HepG2 (cell line): ENCODE measurements around the gene NOL4L. TPM values are rescaled to one million over a fixed set of nuclear protein-coding genes. Genes with fewer than 3 reads are reported as not detected.

Experiments
- ADNP ChIP-seq: sonication (generic); formaldehyde crosslinking; IDR thresholded peaks from 2 replicates; pipeline ENCODE4 v1.4.0; 2020; ENCODE audit warnings: missing genetic modification reagents
- ATAD3A ChIP-seq: sonication (generic); formaldehyde crosslinking; IDR thresholded peaks from 2 replicates; pipeline ENCODE4 v1.4.0; 2020; ENCODE audit warnings: missing genetic modification reagents
- ATF7-NPFF ChIP-seq: sonication (generic); formaldehyde crosslinking; IDR thresholded peaks from 2 replicates; pipeline ENCODE4 v1.8.1; 2023; ENCODE audit warnings: mild to moderate bottlenecking, low read depth, missing genetic modification reagents, moderate library complexity
- CEBPG ChIP-seq: IDR thresholded peaks from 2 replicates; pipeline ENCODE4 v1.6.1; 2016
- CERS6 ChIP-seq: sonication (generic); formaldehyde crosslinking; IDR thresholded peaks from 2 replicates; pipeline ENCODE4 v1.5.0; 2020; ENCODE audit warnings: missing genetic modification reagents
- ESRRA ChIP-seq: sonication (generic); formaldehyde crosslinking; IDR thresholded peaks from 2 replicates; pipeline ENCODE4 v1.5.1; 2020; ENCODE audit warnings: mild to moderate bottlenecking, low read depth, missing genetic modification reagents
- FIP1L1 ChIP-seq: fragments of 200-400 bp; formaldehyde crosslinking; IDR thresholded peaks from 2 replicates; pipeline ENCODE4 v1.6.1; 2018; ENCODE audit warnings: low read depth, mild to moderate bottlenecking, low read length, moderate library complexity, borderline replicate concordance; ENCODE audit not compliant: insufficient read depth
- FOXO1 ChIP-seq: sonication (generic); formaldehyde crosslinking; IDR thresholded peaks from 2 replicates; pipeline ENCODE4 v1.4.0; 2020; ENCODE audit warnings: missing genetic modification reagents
- GMEB1 ChIP-seq: sonication (generic); formaldehyde crosslinking; IDR thresholded peaks from 2 replicates; pipeline ENCODE4 v1.5.1; 2020; ENCODE audit warnings: missing genetic modification reagents, mild to moderate bottlenecking, borderline replicate concordance
- KDM6A ChIP-seq: IDR thresholded peaks from 2 replicates; pipeline ENCODE4 v1.6.1; 2016; ENCODE audit warnings: low read depth
- MED13 ChIP-seq: sonication (generic); formaldehyde crosslinking; IDR thresholded peaks from 2 replicates; pipeline ENCODE4 v1.5.0; 2020; ENCODE audit warnings: missing genetic modification reagents
- NFE2 ChIP-seq: sonication (generic); formaldehyde crosslinking; IDR thresholded peaks from 2 replicates; pipeline ENCODE4 v1.4.0; 2020; ENCODE audit warnings: missing genetic modification reagents
- ONECUT2 ChIP-seq: sonication (generic); formaldehyde crosslinking; IDR thresholded peaks from 2 replicates; pipeline ENCODE4 v1.4.0; 2020; ENCODE audit warnings: missing genetic modification reagents
- PAWR ChIP-seq: sonication (generic); formaldehyde crosslinking; IDR thresholded peaks from 2 replicates; pipeline ENCODE4 v1.4.0; 2020; ENCODE audit warnings: missing genetic modification reagents, mild to moderate bottlenecking, borderline replicate concordance
- TRAFD1 ChIP-seq: sonication (generic); formaldehyde crosslinking; IDR thresholded peaks from 2 replicates; pipeline ENCODE4 v1.5.1; 2020; ENCODE audit warnings: missing genetic modification reagents, mild to moderate bottlenecking, borderline replicate concordance
- ZBTB7A ChIP-seq: sonication (generic); formaldehyde crosslinking; IDR thresholded peaks from 2 replicates; pipeline ENCODE4 v1.8.0; 2022; ENCODE audit warnings: mild to moderate bottlenecking, missing genetic modification reagents
- ZNF430 ChIP-seq: sonication (generic); formaldehyde crosslinking; IDR thresholded peaks from 2 replicates; pipeline ENCODE4 v1.9.0; 2021; ENCODE audit warnings: mild to moderate bottlenecking, missing genetic modification reagents
- ZNF780A ChIP-seq: sonication (generic); formaldehyde crosslinking; IDR thresholded peaks from 2 replicates; pipeline ENCODE4 v1.8.0; 2022; ENCODE audit warnings: mild to moderate bottlenecking, missing genetic modification reagents, moderate library complexity
- polyA plus RNA-seq, 8 experiments: library from polyadenylated mRNA; depleted of rRNA in 3 of 8; stranded (reverse) in 7 of 8; unstranded in 1 of 8; fragments of >200 nt; fragmentation: Illumina TruSeq in 4 of 8; extraction: Trizol in 4 of 8; gene quantifications; 2 replicates each; pipeline versions ENCODE4 v1.2.1 to v1.2.3, GENCODE V29; 2011 to 2016; ENCODE audit warnings: low read depth in 4 of 8, missing spikeins in 1 of 8, mixed read lengths in 1 of 8; ENCODE audit not compliant: insufficient read depth in 1 of 8
- total RNA-seq, 5 experiments: library from RNA; depleted of rRNA; stranded (reverse); fragments of >200 nt; fragmentation: Illumina TruSeq; extraction: Trizol; gene quantifications; 2 replicates each; pipeline ENCODE4 v1.2.3, GENCODE V29; 2016; ENCODE audit warnings: low read depth in 1 of 5
- TF ChIP-seq, protein P1 (sequence below): sonication (generic); formaldehyde crosslinking; IDR thresholded peaks from 2 replicates; pipeline ENCODE4 v1.5.1; 2020; ENCODE audit warnings: mild to moderate bottlenecking, missing genetic modification reagents, moderate library complexity

The NOL4L gene
- total and polyA plus RNA-seq, 2 of the 13 experiments (the other 11 are each of a cell fraction or from before 2014, with no cell fraction given), result 16.6 to 35.4 TPM

DNA sequence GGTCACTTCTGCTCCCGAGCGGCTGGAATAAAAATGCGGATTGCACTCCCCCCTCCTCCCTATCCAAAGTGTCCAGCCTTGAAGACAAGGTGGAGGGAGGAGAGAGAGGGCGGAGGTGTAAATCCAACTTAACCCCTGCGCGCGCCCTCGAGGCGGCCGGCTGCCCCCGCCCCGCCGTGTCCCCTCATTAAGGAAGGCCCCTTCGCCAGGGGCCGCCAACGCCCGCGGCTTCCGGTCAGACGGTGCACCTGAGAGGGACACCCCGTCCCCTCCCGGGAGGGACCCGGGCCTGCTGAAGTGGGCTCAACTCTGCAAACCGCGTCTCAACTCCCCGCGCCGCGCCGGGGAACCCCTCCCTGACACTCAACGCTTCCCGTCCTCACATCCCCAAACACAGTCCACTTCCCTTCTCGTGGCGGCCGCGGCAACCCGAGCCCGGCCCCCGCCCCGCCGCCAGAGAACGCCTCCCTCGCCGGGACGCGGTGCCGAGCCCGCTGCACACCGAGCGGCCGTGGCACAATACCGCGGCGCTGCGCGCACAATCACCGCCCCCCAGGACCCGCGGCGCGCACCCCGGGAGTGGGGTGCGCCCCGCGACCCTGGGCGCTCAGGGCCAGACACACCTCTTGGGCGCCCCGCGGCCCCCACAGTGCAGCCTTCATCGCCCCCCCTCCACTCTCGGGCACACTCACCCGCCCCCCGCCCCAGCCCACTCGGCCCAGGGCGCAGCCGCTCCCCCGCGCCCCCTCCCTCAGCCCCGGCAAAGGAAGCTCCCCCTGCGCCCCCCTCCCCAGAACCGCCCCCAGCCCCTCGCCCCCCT is 102.5 kb downstream of the NOL4L start (continued):
- TF ChIP-seq, protein P1, sequence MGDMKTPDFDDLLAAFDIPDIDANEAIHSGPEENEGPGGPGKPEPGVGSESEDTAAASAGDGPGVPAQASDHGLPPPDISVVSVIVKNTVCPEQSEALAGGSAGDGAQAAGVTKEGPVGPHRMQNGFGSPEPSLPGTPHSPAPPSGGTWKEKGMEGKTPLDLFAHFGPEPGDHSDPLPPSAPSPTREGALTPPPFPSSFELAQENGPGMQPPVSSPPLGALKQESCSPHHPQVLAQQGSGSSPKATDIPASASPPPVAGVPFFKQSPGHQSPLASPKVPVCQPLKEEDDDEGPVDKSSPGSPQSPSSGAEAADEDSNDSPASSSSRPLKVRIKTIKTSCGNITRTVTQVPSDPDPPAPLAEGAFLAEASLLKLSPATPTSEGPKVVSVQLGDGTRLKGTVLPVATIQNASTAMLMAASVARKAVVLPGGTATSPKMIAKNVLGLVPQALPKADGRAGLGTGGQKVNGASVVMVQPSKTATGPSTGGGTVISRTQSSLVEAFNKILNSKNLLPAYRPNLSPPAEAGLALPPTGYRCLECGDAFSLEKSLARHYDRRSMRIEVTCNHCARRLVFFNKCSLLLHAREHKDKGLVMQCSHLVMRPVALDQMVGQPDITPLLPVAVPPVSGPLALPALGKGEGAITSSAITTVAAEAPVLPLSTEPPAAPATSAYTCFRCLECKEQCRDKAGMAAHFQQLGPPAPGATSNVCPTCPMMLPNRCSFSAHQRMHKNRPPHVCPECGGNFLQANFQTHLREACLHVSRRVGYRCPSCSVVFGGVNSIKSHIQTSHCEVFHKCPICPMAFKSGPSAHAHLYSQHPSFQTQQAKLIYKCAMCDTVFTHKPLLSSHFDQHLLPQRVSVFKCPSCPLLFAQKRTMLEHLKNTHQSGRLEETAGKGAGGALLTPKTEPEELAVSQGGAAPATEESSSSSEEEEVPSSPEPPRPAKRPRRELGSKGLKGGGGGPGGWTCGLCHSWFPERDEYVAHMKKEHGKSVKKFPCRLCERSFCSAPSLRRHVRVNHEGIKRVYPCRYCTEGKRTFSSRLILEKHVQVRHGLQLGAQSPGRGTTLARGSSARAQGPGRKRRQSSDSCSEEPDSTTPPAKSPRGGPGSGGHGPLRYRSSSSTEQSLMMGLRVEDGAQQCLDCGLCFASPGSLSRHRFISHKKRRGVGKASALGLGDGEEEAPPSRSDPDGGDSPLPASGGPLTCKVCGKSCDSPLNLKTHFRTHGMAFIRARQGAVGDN (CRISPR knock-in tag), result peak; percentile 81
- TF ChIP-seq KDM6A (CRISPR knock-in tag), result no peak
- TF ChIP-seq ONECUT2, result no peak
- TF ChIP-seq CEBPG (CRISPR knock-in tag), result peak; percentile 3; the same call in 1 of the 2 replicates
- peak; percentile 53; the same call in 1 of the 2 replicates for TF ChIP-seq ESRRA (CRISPR knock-in tag)
- TF ChIP-seq ZBTB7A, result peak; percentile 34
- no peak for TF ChIP-seq ADNP
- no peak; the same call in 1 of the 2 replicates for TF ChIP-seq FOXO1 (CRISPR knock-in tag)
- TF ChIP-seq ATF7-NPFF (CRISPR knock-in tag), result peak; percentile 87
- TF ChIP-seq FIP1L1, result no peak
- TF ChIP-seq MED13, result peak; percentile 75
- 0 out of 2 replicates have a peak, but pooled peaks have one; percentile 10 for TF ChIP-seq ATAD3A (CRISPR knock-in tag)
- TF ChIP-seq TRAFD1 (CRISPR knock-in tag), result peak; percentile 77; the same call in 1 of the 2 replicates
- no peak; the same call in 1 of the 2 replicates for TF ChIP-seq ZNF780A (CRISPR knock-in tag)
- no peak for TF ChIP-seq PAWR (CRISPR knock-in tag)
- no peak; the same call in 1 of the 2 replicates for TF ChIP-seq GMEB1
- no peak for TF ChIP-seq ZNF430 (CRISPR knock-in tag)
- no peak for TF ChIP-seq NFE2 (CRISPR knock-in tag)
- TF ChIP-seq CERS6 (CRISPR knock-in tag), result no peak
